HEK293 (cell line): ENCODE data around the gene ZFAND3.

ENCODE experiments used
- CTCF ChIA-PET: fragments of 350-600 bp; formaldehyde crosslinking; extraction: SDS; loops from one replicate; lab custom pipeline; 2021; ENCODE audit warnings: antibody characterized with exemption; lab: Yijun Ruan, JAX
- POLR2A ChIA-PET: fragments of 300-600 bp; formaldehyde crosslinking; extraction: SDS; loops from one replicate; lab custom pipeline; 2020; ENCODE audit warnings: antibody characterized with exemption, inconsistent platforms; lab: Yijun Ruan, JAX
- H3K27ac ChIP-seq: fragments of 200-500 bp; sonication (Bioruptor generic); 2 replicates; pipeline ENCODE4 v1.5.1; 2014; ENCODE audit warnings: low read depth, low read length, control low read depth, inconsistent platforms; ENCODE audit errors: extremely low read depth
- H3K36me3 ChIP-seq, 2 experiments: fragments of 200-500 bp in 1 of 2; sonication (Bioruptor generic) in 1 of 2; 1 replicate in 1 of 2; 2 replicates in 1 of 2; pipeline ENCODE4 v1.5.1; 2014 to 2017; ENCODE audit warnings: inconsistent platforms in 2 of 2, low read length in 2 of 2; ENCODE audit not compliant: control insufficient read depth in 2 of 2, insufficient read depth in 1 of 2
- H3K4me1 ChIP-seq: fragments of 200-500 bp; sonication (Bioruptor generic); 2 replicates; pipeline ENCODE4 v1.5.1; 2014; ENCODE audit warnings: mild to moderate bottlenecking, low read length, inconsistent platforms; ENCODE audit not compliant: control insufficient read depth, insufficient read depth
- H3K4me3 ChIP-seq: 2 replicates; pipeline ENCODE4 v1.5.1; 2011; ENCODE audit warnings: low read depth, mild to moderate bottlenecking, control low read depth, low read length, moderate library complexity
- H3K9me3 ChIP-seq: fragments of 200-500 bp; sonication (Bioruptor generic); 2 replicates; pipeline ENCODE4 v1.5.1; 2014; ENCODE audit warnings: low read depth, low read length, inconsistent platforms; ENCODE audit not compliant: control insufficient read depth, insufficient read depth
- FEZF1 ChIP-seq: fragments of 450-650 bp; formaldehyde crosslinking; IDR thresholded peaks from 2 replicates; pipeline ENCODE4 v1.5.1; 2016; ENCODE audit warnings: missing biosample characterization, missing genetic modification characterization
- GLI2 ChIP-seq: fragments of 450-650 bp; formaldehyde crosslinking; IDR thresholded peaks from 2 replicates; pipeline ENCODE4; 2017; ENCODE audit warnings: missing biosample characterization, missing genetic modification characterization, low read depth, borderline replicate concordance
- KLF8 ChIP-seq: fragments of 450-650 bp; formaldehyde crosslinking; IDR thresholded peaks from 2 replicates; pipeline ENCODE4 v1.5.1; 2016; ENCODE audit warnings: missing biosample characterization, missing genetic modification characterization
- WT1 ChIP-seq: fragments of 450-650 bp; formaldehyde crosslinking; IDR thresholded peaks from 2 replicates; pipeline ENCODE4 v1.5.1; 2016; ENCODE audit warnings: missing biosample characterization, missing genetic modification characterization
- ZNF133 ChIP-seq: fragments of 450-650 bp; formaldehyde crosslinking; IDR thresholded peaks from 2 replicates; pipeline ENCODE4 v1.5.1; 2016; ENCODE audit warnings: missing biosample characterization, missing genetic modification characterization
- ZNF169 ChIP-seq: fragments of 450-650 bp; formaldehyde crosslinking; IDR thresholded peaks from 2 replicates; pipeline ENCODE4 v1.5.1; 2016; ENCODE audit warnings: missing biosample characterization, missing genetic modification characterization
- ZNF221 ChIP-seq: fragments of 450-650 bp; formaldehyde crosslinking; IDR thresholded peaks from 2 replicates; pipeline ENCODE4 v1.5.1; 2017; ENCODE audit warnings: missing biosample characterization, missing genetic modification characterization, borderline replicate concordance
- ZNF473 ChIP-seq: fragments of 450-650 bp; formaldehyde crosslinking; IDR thresholded peaks from 2 replicates; pipeline ENCODE4 v1.5.1; 2017; ENCODE audit warnings: missing biosample characterization, missing genetic modification characterization
- ZNF530 ChIP-seq: fragments of 450-650 bp; formaldehyde crosslinking; IDR thresholded peaks from 2 replicates; pipeline ENCODE4 v1.5.1; 2016; ENCODE audit warnings: low read depth, missing biosample characterization, missing genetic modification characterization
- ZNF549 ChIP-seq: fragments of 450-650 bp; IDR thresholded peaks from 2 replicates; pipeline ENCODE4 v1.5.1; 2018; ENCODE audit warnings: missing biosample characterization, missing genetic modification characterization, mild to moderate bottlenecking, inconsistent platforms, moderate library complexity
- ZNF555 ChIP-seq: fragments of 450-650 bp; formaldehyde crosslinking; conservative IDR thresholded peaks from 2 replicates; pipeline ENCODE4 v1.5.1; 2017; ENCODE audit warnings: missing biosample characterization, mild to moderate bottlenecking, missing genetic modification characterization, inconsistent platforms
- ZNF776 ChIP-seq: fragments of 450-650 bp; formaldehyde crosslinking; IDR thresholded peaks from 2 replicates; pipeline ENCODE4 v1.5.0; 2017; ENCODE audit warnings: missing biosample characterization, missing genetic modification characterization, borderline replicate concordance
- TF ChIP-seq, protein P1 (sequence below): fragments of 450-650 bp; formaldehyde crosslinking; IDR thresholded peaks from 2 replicates; pipeline ENCODE4 v1.5.1; 2016; ENCODE audit warnings: missing biosample characterization, missing genetic modification characterization, borderline replicate concordance
- TF ChIP-seq, protein P2 (sequence below): fragments of 450-650 bp; formaldehyde crosslinking; IDR thresholded peaks from 2 replicates; pipeline ENCODE4 v1.5.1; 2016; ENCODE audit warnings: missing biosample characterization, missing genetic modification characterization
- TF ChIP-seq, protein P3 (sequence below): fragments of 450-650 bp; formaldehyde crosslinking; IDR thresholded peaks from 2 replicates; pipeline ENCODE4 v1.5.1; 2016; ENCODE audit warnings: missing biosample characterization, missing genetic modification characterization, borderline replicate concordance
- TF ChIP-seq, protein P4 (sequence below): fragments of 450-650 bp; formaldehyde crosslinking; IDR thresholded peaks from 2 replicates; pipeline ENCODE4 v1.5.1; 2017; ENCODE audit warnings: missing biosample characterization, mild to moderate bottlenecking, missing genetic modification characterization, moderate library complexity

The ZFAND3 gene

DNA sequence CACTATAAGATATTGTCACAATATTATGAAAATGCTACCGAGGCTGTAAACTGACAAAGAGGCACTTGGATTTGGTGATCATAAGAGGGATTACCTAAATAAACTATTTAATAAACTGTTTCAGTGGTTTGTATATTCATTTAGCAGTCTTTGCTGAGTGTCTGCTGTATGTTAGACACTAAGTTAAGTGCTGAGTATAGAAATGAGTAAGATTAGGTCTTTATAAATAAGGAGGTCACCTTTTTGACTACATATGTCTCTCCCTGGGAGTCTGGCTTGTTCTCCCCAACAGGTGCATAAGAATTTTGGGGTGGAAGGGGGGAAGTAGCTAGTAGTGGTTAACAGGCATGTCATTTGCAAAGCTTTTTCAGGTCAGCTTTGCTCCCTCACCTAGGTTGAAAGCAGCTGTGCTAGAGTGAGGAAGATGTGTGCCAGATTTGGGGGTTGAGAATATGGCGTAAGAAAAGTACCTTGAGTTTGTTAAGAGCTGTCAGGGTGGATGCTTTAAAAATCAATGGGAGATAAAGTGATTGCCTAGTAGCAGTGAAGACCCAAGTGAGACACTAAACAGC, 246.3 kb downstream of the ZFAND3 start (continued):
- TF ChIP-seq, protein P1, sequence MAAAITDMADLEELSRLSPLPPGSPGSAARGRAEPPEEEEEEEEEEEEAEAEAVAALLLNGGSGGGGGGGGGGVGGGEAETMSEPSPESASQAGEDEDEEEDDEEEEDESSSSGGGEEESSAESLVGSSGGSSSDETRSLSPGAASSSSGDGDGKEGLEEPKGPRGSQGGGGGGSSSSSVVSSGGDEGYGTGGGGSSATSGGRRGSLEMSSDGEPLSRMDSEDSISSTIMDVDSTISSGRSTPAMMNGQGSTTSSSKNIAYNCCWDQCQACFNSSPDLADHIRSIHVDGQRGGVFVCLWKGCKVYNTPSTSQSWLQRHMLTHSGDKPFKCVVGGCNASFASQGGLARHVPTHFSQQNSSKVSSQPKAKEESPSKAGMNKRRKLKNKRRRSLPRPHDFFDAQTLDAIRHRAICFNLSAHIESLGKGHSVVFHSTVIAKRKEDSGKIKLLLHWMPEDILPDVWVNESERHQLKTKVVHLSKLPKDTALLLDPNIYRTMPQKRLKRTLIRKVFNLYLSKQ: no peak
- TF ChIP-seq, protein P2, sequence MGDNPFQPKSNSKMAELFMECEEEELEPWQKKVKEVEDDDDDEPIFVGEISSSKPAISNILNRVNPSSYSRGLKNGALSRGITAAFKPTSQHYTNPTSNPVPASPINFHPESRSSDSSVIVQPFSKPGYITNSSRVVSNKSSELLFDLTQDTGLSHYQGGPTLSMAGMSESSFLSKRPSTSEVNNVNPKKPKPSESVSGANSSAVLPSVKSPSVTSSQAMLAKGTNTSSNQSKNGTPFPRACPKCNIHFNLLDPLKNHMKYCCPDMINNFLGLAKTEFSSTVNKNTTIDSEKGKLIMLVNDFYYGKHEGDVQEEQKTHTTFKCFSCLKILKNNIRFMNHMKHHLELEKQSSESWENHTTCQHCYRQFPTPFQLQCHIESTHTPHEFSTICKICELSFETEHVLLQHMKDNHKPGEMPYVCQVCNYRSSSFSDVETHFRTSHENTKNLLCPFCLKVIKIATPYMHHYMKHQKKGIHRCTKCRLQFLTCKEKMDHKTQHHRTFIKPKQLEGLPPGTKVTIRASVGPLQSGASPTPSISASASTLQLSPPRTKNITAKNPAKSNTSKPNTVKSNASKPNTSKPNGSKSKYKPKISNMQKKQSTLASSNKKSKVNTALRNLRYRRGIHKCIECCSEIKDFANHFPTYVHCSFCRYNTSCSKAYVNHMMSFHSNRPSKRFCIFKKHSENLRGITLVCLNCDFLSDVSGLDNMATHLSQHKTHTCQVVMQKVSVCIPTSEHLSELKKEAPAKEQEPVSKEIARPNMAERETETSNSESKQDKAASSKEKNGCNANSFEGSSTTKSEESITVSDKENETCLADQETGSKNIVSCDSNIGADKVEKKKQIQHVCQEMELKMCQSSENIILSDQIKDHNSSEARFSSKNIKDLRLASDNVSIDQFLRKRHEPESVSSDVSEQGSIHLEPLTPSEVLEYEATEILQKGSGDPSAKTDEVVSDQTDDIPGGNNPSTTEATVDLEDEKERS (tag by site-specific recombination): no peak
- TF ChIP-seq ZNF473 (tag by site-specific recombination) (no peak), FEZF1 (tag by site-specific recombination) (no peak), WT1 (tag by site-specific recombination) (no peak)

DNA sequence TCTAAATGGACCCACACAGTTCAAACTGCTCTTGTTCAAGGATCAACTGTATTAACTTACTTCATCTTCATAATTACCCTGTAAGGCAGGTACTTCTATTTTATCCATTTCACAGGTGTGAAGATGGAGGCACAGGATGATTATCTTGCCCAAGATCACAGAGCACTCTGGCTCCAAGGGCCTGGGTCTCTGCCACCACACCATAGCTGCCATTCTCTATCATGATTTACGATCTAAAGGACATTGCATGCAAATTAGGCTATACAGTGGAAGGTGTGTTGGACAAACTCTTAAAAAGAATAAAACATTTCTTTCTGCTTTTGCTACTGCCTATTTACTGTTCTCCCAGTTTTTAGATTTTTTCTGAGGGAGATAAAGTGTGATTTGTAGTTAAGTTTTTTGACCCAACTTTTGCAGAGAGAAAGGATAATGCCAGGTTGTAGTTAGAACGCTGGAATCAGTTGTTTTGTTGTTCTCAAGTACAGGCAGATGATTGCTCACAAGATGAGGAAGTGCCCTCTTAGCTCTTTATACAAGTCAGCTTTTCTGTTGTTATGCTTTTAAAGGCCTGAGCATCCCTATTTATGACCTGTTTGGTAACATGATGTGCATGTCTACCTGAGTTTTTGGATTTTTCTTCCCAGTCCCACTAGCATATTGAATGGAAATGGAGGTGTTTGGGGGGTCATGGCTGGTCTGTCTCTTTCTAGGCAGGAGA, 247.9 kb downstream of the ZFAND3 start:
- H3K4me1 ChIP-seq: peaks cover 2% of the 10 kb centered on the region
- peaks cover 5 to 18% of the 10 kb centered on the region in 2 experiments; a peak in 2 of 3 replicates for H3K36me3 ChIP-seq
- no peak overlapping the region for H3K4me3 ChIP-seq
- TF ChIP-seq ZNF221 (tag by site-specific recombination): no peak
- TF ChIP-seq, protein P3, sequence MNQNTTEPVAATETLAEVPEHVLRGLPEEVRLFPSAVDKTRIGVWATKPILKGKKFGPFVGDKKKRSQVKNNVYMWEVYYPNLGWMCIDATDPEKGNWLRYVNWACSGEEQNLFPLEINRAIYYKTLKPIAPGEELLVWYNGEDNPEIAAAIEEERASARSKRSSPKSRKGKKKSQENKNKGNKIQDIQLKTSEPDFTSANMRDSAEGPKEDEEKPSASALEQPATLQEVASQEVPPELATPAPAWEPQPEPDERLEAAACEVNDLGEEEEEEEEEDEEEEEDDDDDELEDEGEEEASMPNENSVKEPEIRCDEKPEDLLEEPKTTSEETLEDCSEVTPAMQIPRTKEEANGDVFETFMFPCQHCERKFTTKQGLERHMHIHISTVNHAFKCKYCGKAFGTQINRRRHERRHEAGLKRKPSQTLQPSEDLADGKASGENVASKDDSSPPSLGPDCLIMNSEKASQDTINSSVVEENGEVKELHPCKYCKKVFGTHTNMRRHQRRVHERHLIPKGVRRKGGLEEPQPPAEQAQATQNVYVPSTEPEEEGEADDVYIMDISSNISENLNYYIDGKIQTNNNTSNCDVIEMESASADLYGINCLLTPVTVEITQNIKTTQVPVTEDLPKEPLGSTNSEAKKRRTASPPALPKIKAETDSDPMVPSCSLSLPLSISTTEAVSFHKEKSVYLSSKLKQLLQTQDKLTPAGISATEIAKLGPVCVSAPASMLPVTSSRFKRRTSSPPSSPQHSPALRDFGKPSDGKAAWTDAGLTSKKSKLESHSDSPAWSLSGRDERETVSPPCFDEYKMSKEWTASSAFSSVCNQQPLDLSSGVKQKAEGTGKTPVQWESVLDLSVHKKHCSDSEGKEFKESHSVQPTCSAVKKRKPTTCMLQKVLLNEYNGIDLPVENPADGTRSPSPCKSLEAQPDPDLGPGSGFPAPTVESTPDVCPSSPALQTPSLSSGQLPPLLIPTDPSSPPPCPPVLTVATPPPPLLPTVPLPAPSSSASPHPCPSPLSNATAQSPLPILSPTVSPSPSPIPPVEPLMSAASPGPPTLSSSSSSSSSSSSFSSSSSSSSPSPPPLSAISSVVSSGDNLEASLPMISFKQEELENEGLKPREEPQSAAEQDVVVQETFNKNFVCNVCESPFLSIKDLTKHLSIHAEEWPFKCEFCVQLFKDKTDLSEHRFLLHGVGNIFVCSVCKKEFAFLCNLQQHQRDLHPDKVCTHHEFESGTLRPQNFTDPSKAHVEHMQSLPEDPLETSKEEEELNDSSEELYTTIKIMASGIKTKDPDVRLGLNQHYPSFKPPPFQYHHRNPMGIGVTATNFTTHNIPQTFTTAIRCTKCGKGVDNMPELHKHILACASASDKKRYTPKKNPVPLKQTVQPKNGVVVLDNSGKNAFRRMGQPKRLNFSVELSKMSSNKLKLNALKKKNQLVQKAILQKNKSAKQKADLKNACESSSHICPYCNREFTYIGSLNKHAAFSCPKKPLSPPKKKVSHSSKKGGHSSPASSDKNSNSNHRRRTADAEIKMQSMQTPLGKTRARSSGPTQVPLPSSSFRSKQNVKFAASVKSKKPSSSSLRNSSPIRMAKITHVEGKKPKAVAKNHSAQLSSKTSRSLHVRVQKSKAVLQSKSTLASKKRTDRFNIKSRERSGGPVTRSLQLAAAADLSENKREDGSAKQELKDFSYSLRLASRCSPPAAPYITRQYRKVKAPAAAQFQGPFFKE (tag by site-specific recombination): no peak
- TF ChIP-seq, protein P4, sequence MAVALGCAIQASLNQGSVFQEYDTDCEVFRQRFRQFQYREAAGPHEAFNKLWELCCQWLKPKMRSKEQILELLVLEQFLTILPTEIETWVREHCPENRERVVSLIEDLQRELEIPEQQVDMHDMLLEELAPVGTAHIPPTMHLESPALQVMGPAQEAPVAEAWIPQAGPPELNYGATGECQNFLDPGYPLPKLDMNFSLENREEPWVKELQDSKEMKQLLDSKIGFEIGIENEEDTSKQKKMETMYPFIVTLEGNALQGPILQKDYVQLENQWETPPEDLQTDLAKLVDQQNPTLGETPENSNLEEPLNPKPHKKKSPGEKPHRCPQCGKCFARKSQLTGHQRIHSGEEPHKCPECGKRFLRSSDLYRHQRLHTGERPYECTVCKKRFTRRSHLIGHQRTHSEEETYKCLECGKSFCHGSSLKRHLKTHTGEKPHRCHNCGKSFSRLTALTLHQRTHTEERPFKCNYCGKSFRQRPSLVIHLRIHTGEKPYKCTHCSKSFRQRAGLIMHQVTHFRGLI (tag by site-specific recombination): no peak
- TF ChIP-seq ZNF530: no peak
- no peak for TF ChIP-seq ZNF776 (tag by site-specific recombination)
- no peak for TF ChIP-seq ZNF133 (tag by site-specific recombination)
- TF ChIP-seq ZNF549 (tag by site-specific recombination): no peak
- no peak for TF ChIP-seq ZNF555 (tag by site-specific recombination)
- no peak for TF ChIP-seq KLF8 (tag by site-specific recombination)
- no peak for TF ChIP-seq ZNF169 (tag by site-specific recombination)
- TF ChIP-seq GLI2 (tag by site-specific recombination): no peak
- H3K27ac ChIP-seq: no peak overlapping the region
- no peaks in the 10 kb centered on the region for H3K9me3 ChIP-seq
- ChIA-PET CTCF (interaction anchor here (0.9 kb wide), 1 partner anchor 32 kb away, joined by 3 read pairs; no protein-coding TSS in a partner anchor), POLR2A (interaction anchor here (0.8 kb wide), 1 partner anchor 375 kb away, joined by 3 read pairs; no protein-coding TSS in a partner anchor)
